ENCODE data around the gene VPS37D.

The VPS37D gene

GRCh38 chr7:73702226-73702625 is 34.6 kb downstream of the VPS37D start:
- Histone ChIP-seq H2AFZ (ENCODE audit: low read length) (no peak overlapping the region), H3K9me3 (ENCODE audit: insufficient read depth, low read depth, low read length) (no peaks in the 10 kb centered on the region), H3K4me2 (ENCODE audit: low read depth, low read length, poor library complexity, severe bottlenecking) (no peak overlapping the region), H3F3A (ENCODE audit: low read depth) (no peaks in the 10 kb centered on the region), H3K36me3 (ENCODE audit: insufficient read depth, low read length) (peaks cover 18% of the 10 kb centered on the region; the same call in 1 of the 2 replicates), H3K9me2 (replicated peaks; ENCODE audit: low read depth, low read length) (no peaks in the 10 kb centered on the region), H4K20me1 (ENCODE audit: insufficient read depth, low read length, poor library complexity, severe bottlenecking) (no peaks in the 10 kb centered on the region), H3K79me2 (ENCODE audit: insufficient read depth, low read length) (no peaks in the 10 kb centered on the region), H3K27me3 (ENCODE audit: insufficient read depth, low read length, poor library complexity, severe bottlenecking) (no peaks in the 10 kb centered on the region), H3K4me3 (ENCODE audit: low read length, poor library complexity, severe bottlenecking) (no peak overlapping the region), H3K9ac (ENCODE audit: low read depth, low read length, poor library complexity, severe bottlenecking) (no peak overlapping the region), H3K4me1 (ENCODE audit: insufficient read depth, low read length, poor library complexity, severe bottlenecking) (no peaks in the 10 kb centered on the region)
- TF ChIP-seq, protein P1, sequence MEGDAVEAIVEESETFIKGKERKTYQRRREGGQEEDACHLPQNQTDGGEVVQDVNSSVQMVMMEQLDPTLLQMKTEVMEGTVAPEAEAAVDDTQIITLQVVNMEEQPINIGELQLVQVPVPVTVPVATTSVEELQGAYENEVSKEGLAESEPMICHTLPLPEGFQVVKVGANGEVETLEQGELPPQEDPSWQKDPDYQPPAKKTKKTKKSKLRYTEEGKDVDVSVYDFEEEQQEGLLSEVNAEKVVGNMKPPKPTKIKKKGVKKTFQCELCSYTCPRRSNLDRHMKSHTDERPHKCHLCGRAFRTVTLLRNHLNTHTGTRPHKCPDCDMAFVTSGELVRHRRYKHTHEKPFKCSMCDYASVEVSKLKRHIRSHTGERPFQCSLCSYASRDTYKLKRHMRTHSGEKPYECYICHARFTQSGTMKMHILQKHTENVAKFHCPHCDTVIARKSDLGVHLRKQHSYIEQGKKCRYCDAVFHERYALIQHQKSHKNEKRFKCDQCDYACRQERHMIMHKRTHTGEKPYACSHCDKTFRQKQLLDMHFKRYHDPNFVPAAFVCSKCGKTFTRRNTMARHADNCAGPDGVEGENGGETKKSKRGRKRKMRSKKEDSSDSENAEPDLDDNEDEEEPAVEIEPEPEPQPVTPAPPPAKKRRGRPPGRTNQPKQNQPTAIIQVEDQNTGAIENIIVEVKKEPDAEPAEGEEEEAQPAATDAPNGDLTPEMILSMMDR (conservative IDR thresholded peaks at IDR 0.05; ENCODE audit: low read length): no peak
- TF ChIP-seq EZH2phosphoT487 (IDR thresholded peaks at IDR 0.05; ENCODE audit: borderline replicate concordance): no peak

DNA sequence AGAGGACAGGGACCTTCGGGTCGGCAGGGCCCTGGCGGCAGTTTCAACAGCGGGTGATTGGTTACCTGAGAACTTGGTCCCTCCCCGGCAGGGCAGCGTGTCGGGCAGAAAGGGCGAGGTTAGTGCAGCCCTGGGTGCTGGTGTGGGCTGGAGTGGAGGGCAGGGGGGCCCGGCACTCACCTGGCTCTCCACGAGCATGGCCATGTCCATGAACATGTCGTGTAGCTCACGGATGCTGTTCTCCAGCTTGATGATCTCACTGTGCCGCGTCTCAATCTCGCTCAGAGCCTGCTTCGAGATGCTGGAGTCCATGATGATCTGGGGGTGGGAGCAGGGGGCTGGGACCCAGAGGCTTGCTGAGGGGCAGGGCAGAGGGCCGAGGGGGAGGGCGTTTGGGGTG is 35.0 kb downstream of the VPS37D start:
- Histone ChIP-seq H3K36me3 (ENCODE audit: insufficient read depth, low read length) (peaks cover 13% of the 10 kb centered on the region; the same call in 1 of the 2 replicates), H3K27me3 (ENCODE audit: insufficient read depth, low read length, poor library complexity, severe bottlenecking) (no peaks in the 10 kb centered on the region), H3K9me2 (replicated peaks; ENCODE audit: low read depth, low read length) (no peaks in the 10 kb centered on the region), H3K79me2 (ENCODE audit: insufficient read depth, low read length) (no peaks in the 10 kb centered on the region), H3K9me3 (ENCODE audit: insufficient read depth, low read depth, low read length) (no peaks in the 10 kb centered on the region), H3K4me2 (ENCODE audit: low read depth, low read length, poor library complexity, severe bottlenecking) (no peak overlapping the region), H3K4me1 (ENCODE audit: insufficient read depth, low read length, poor library complexity, severe bottlenecking) (no peaks in the 10 kb centered on the region), H3K9ac (ENCODE audit: low read depth, low read length, poor library complexity, severe bottlenecking) (no peak overlapping the region), H3K4me3 (ENCODE audit: low read length, poor library complexity, severe bottlenecking) (no peak overlapping the region), H3F3A (ENCODE audit: low read depth) (no peaks in the 10 kb centered on the region), H4K20me1 (ENCODE audit: insufficient read depth, low read length, poor library complexity, severe bottlenecking) (no peaks in the 10 kb centered on the region), H2AFZ (ENCODE audit: low read length) (no peak overlapping the region)
- no peak for TF ChIP-seq EZH2phosphoT487 (IDR thresholded peaks at IDR 0.05; ENCODE audit: borderline replicate concordance)
- TF ChIP-seq, protein P1 (conservative IDR thresholded peaks at IDR 0.05; ENCODE audit: low read length): no peak

DNA sequence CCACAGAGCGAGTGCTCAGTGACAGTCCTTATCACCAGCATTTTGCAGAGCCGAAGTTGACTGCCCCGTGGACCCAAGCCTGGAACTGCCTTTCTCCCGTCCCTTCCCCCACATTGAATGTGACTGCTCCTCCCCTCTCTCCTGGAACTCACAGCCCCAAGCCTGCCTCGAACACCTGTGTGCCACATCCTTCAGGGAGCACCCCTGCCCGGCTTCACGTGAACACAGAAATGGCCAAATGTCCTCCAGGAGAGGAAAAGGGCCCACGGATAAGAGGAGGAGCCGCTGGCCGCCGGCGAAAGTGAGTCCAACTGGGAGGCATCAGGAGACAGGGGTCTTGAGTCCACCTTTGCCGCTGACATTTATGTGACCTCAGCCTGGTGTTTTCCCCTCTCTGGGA is 35.6 kb downstream of the VPS37D start:
- Histone ChIP-seq H3K4me2 (ENCODE audit: low read depth, low read length, poor library complexity, severe bottlenecking) (no peak overlapping the region), H3K27me3 (ENCODE audit: insufficient read depth, low read length, poor library complexity, severe bottlenecking) (no peaks in the 10 kb centered on the region), H3K79me2 (ENCODE audit: insufficient read depth, low read length) (no peaks in the 10 kb centered on the region), H2AFZ (ENCODE audit: low read length) (no peak overlapping the region), H3K9ac (ENCODE audit: low read depth, low read length, poor library complexity, severe bottlenecking) (no peak overlapping the region), H3F3A (ENCODE audit: low read depth) (no peaks in the 10 kb centered on the region), H3K4me3 (ENCODE audit: low read length, poor library complexity, severe bottlenecking) (no peak overlapping the region), H3K4me1 (ENCODE audit: insufficient read depth, low read length, poor library complexity, severe bottlenecking) (no peaks in the 10 kb centered on the region), H4K20me1 (ENCODE audit: insufficient read depth, low read length, poor library complexity, severe bottlenecking) (no peaks in the 10 kb centered on the region), H3K9me3 (ENCODE audit: insufficient read depth, low read depth, low read length) (no peaks in the 10 kb centered on the region), H3K36me3 (ENCODE audit: insufficient read depth, low read length) (peaks cover 8% of the 10 kb centered on the region; the same call in 1 of the 2 replicates), H3K9me2 (replicated peaks; ENCODE audit: low read depth, low read length) (no peaks in the 10 kb centered on the region)
- TF ChIP-seq EZH2phosphoT487 (IDR thresholded peaks at IDR 0.05; ENCODE audit: borderline replicate concordance): no peak
- TF ChIP-seq, protein P1 (conservative IDR thresholded peaks at IDR 0.05; ENCODE audit: low read length): no peak
